Erythroblast (primary cell): ENCODE results near the gene ABCA7.

Source experiments
- DNase-seq, 2 experiments: peaks; one replicate each; lab custom pipeline; 2025; lab: John Stamatoyannopoulos, UW
- GATA1 ChIP-seq: IDR thresholded peaks from 2 replicates; pipeline ENCODE4 v1.6.1; 2011; ENCODE audit warnings: low read depth, mild to moderate bottlenecking, control low read depth, low read length, moderate library complexity
- POLR2A ChIP-seq: IDR thresholded peaks from 2 replicates; pipeline ENCODE4 v1.6.1; 2011; ENCODE audit warnings: mild to moderate bottlenecking, low read length

The ABCA7 gene, protein sequence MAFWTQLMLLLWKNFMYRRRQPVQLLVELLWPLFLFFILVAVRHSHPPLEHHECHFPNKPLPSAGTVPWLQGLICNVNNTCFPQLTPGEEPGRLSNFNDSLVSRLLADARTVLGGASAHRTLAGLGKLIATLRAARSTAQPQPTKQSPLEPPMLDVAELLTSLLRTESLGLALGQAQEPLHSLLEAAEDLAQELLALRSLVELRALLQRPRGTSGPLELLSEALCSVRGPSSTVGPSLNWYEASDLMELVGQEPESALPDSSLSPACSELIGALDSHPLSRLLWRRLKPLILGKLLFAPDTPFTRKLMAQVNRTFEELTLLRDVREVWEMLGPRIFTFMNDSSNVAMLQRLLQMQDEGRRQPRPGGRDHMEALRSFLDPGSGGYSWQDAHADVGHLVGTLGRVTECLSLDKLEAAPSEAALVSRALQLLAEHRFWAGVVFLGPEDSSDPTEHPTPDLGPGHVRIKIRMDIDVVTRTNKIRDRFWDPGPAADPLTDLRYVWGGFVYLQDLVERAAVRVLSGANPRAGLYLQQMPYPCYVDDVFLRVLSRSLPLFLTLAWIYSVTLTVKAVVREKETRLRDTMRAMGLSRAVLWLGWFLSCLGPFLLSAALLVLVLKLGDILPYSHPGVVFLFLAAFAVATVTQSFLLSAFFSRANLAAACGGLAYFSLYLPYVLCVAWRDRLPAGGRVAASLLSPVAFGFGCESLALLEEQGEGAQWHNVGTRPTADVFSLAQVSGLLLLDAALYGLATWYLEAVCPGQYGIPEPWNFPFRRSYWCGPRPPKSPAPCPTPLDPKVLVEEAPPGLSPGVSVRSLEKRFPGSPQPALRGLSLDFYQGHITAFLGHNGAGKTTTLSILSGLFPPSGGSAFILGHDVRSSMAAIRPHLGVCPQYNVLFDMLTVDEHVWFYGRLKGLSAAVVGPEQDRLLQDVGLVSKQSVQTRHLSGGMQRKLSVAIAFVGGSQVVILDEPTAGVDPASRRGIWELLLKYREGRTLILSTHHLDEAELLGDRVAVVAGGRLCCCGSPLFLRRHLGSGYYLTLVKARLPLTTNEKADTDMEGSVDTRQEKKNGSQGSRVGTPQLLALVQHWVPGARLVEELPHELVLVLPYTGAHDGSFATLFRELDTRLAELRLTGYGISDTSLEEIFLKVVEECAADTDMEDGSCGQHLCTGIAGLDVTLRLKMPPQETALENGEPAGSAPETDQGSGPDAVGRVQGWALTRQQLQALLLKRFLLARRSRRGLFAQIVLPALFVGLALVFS (N-terminal part only)

DNA sequence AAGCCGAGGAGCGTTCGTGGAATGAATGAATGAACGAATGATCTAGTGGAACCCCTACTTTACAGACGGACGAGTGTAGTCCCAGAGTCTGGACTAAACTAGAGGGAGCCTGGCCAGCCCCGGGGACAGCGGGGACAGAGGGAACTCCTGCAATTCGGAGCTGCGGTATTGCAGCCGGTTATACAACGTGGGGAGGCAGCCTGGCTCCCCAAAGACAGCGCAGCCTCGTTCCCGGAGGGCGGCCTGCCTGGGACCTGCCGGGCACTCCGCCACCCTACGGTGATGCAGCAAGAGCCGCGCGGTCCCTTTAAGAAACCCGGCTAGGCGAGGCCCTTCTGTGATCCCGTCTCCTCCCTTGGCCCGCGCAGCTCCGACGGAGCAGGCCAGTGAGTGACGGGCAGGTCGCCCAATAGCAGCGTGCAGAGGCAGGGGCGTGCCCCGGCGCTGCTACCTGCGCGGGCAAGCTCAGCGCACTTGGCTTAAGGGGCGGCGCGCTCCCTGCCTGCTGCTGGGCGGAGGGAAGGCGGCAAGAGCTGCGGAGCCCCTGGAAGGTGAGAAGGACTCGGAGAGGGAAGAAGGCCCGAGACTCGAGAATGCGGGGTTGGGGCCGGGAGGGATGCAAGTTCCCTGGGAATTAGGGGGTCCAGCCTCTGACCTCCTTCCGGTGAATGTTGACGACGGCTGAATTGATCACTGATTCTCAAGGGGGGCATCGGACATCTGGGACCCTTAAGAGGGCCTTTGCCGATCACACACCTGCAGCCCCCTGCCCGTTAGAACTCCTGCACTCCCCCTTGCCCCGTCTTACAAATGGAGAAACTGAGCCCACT lies at the start of gene ABCA7:
Gene ABCA7, plus strand, starts transcription at position 462 of the 830 bp plus-strand sequence. CDS start 1,255 bp downstream, outside the sequence.
- TF ChIP-seq GATA1 (no peak), POLR2A (peak; percentile 71)
- peak; percentile 100 for DNase-seq

DNA sequence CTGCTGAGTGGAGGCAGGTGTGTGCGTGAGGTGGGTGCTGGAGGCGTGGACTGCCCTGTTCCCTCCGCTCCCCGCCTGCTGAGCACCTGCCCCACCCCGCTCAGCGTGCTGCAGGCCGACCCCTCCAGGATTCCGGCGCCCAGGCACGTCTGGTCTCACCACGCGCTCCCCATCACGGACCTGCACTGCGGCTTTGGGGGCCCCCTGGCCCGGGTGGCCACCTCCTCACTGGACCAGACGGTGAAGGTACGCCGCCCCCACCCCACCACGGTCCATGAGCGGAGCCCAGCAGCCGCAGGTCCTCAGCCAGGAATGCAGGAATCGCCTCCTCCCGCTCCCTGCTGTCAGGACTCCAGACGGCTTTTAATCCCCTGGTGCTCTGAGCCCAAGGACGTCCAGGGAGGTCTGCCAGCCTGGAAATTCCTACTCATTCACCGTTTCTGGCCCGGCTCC lies 49.8 kb upstream of the ABCA7 start:
- TF ChIP-seq GATA1 (no peak), POLR2A (no peak)
- DNase-seq = no peak

DNA sequence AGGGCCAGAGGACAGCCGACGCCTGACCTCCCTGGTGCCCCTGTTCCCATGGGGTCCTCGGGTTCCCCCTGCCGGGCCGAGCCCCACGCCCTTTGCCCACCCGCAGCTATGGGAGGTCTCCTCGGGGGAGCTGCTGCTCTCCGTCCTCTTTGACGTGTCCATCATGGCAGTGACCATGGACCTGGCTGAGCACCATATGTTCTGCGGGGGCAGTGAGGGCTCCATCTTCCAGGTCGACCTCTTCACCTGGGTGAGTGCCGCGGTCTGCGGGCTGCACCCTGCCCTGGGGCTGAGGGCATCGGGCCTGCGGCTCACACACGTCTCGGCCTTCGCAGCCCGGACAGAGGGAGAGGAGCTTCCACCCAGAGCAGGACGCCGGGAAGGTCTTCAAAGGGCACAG lies 49.2 kb upstream of the ABCA7 start:
- DNase-seq = no peak
- TF ChIP-seq GATA1 = no peak
- no peak for TF ChIP-seq POLR2A

DNA sequence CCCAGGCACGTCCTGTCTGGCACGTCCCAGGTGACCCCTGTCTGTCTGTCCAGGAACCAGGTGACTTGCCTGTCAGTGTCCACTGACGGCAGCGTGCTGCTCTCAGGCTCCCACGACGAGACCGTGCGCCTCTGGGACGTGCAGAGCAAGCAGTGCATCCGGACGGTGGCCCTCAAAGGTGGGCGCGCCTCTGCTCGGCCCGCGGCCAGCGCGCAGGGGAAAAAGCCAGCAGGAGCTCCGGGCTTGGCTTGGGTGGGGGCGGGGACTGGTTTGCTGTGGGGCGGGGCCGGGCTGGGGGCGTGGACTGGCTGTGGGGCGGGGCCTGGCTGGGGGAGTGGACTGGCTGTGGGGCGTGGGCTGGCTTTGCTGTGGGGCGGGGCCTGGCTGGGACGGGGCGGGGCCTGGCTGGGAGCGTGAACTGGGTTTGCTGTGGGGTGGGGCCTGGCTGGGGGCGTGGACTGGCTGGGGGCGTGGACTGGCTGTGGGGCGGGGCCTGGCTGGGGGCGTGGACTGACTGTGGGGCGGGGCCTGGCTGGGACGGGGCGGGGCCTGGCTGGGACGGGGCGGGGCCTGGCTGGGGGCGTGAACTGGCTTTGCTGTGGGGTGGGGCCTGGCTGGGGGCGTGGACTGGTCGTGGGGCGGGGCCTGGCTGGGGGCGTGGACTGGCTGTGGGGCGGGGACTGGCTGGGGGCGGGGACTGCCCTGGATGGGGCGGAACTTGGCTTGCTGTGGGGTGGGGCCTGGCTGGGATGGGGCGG lies 48.6 kb upstream of the ABCA7 start:
- peak; percentile 82 to 83 for DNase-seq

DNA sequence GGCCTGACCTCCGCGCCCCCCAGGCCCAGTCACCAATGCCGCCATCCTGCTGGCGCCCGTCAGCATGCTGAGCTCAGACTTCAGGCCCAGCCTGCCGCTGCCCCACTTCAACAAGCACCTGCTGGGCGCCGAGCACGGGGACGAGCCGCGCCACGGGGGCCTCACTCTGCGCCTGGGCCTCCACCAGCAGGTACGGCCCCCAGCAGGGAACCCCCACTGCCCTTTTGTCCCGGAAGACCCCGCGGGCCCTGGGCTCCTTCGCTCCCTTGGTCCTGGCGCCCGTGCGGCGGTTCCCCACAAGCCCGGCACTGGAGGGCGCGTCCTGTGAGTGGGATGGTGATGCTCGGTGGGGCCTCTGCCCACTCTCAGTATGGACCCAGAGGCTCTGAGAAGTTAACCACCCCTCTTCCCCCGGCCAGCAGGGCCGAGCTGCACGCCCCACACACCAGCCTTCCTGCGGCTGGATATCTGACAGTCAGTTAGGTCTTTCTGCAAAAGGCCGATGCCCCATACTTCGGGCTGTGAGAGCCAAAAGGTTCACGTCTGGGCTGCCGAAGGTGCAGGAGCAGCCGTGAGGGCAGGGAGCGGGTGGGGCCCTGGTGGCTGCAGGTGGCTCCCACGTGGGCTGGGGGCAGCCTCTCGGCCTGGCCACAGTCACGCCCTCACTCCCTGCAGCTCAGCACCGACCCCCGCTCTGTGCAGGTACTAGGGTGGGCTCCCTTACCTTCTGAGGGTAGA lies 47.8 kb upstream of the ABCA7 start:
- DNase-seq = no peak
- no peak for TF ChIP-seq POLR2A
- TF ChIP-seq GATA1 = no peak

More for the DNA sequence above, 48.6 kb upstream of the ABCA7 start:
- TF ChIP-seq POLR2A = no peak
- TF ChIP-seq GATA1 = no peak

DNA sequence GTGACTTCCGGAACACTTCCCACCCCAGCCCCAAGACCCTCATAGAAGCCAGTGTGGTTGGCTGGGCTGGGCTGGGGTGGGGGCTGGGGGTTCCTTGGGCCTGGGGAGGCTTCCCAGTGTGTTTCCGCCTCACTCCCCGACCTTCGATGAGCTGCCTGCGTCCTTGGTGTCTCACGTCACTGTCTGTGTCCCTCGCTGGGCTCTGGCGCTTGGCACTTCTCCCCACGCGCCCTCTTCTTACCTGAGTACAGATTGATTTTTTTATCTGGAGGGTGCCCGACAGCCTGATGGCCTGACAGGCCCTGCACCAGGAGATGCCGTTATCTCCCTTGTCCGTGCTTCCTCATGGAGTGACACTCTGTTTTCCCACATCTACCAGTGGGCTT lies 47.2 kb upstream of the ABCA7 start:
- TF ChIP-seq GATA1 (no peak), POLR2A (no peak)
- DNase-seq = no peak

DNA sequence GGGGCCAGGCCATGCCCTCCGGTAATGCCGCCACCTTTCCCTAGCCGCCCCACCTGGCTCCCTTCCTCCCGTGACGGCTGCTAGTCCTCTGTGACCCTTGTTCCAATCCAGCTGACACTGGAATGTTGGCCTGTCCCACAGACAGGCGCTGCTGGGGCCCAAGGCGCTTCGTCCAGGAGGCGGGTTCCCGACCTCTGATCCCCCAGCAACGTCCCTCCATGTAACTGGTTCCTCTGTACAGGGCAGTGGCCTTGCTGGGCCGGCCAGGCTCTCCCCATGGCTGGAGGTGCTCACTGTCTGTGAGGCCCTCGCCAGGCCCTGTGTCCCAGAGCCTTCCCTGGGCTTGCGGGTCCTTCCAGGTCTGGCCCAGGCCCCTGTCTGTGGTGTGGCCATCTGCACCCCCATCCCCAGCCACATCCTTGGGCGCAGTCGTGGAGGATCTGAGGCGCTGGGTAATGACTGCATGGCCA lies 46.5 kb upstream of the ABCA7 start:
- DNase-seq = no peak
- TF ChIP-seq GATA1 (no peak), POLR2A (no peak)

DNA sequence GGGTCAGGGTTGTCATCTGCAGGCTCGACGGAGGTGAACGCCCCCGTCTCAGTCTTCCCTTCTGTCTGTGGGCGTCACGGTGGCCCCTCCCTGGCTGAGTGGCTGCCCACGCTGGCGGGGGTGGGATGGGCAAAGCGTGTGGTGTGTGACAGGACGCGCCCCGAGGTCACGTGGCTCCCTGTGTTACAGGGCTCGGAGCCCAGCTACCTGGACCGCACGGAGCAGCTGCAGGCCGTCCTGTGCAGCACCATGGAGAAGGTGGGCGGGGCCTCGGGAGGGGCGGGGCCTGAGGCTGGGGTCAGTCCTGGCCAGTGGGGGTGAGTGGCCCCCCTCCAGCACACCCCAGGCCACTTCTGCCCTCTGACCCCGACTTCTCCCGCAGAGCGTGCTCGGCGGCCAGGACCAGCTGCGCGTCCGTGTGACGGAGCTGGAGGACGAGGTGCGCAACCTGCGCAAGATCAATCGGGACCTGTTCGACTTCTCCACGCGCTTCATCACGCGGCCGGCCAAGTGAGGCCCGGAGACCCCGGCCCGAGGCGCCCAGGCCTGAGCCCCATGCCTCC lies 46.0 kb upstream of the ABCA7 start:
- DNase-seq = no peak
- no peak for TF ChIP-seq POLR2A
- TF ChIP-seq GATA1 = no peak

DNA sequence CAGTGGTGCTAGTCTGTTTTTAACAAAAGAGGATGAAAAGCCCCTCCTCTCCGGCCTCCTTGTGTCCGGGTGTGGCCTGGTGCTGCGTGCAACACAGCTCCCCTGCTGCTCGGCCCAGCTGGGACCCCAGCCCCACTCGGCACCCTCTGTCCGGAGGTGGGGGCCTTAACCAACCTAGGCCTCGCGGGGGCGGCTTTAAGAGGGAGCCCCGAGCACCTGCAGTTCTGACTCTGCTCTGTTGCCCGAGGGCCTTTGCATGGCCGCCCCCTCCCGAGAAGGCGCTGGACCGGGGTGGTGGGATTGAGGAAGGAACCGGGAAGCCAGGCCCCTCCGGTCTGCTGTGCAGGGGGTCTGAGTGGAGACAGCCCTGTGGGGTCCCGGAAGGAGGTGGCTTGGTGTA lies 45.4 kb upstream of the ABCA7 start:
- TF ChIP-seq GATA1 (no peak), POLR2A (no peak)
- no peak for DNase-seq

DNA sequence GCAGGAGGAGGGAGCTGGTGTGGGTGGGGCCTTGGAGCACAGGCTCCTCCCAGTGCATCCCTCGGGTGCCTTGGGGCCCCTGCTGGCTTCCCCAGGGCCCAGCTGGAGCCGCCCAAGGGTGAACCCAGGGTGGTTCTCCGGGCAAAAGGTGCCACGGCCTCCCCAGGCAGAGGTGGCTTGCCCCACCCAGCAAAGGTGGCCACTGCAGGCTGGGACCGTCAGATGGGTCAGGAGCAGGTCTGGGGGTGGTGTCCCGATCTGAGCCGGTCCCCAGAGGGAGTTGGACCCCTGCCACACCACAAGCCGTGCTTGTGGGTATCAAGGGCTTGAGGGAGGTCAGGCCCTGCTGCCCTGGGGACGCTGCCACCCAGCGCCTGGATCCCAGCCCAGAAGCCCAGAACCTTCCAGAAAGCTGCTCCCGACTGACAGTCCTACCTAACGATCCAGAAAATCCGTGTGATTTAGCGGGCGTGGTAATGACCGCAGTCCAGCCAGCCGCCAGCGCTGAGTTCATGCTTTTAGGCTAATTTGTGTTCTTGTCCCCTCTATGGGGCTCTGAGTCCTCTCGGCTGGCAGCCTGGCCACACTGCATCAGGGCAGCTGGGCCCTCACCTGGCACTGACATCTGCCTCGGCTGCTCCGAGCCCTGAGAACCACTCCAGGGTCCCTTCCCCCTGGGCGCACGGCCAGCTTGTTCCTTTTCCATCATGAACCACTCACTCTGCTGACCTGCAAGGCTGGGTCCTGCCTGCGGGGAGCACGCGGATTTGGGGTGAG lies 44.7 kb upstream of the ABCA7 start:
- TF ChIP-seq POLR2A = no peak
- no peak for TF ChIP-seq GATA1
- DNase-seq = no peak
